BJ (cell line): ENCODE results near the gene DAZL. TPM values are rescaled to one million over a fixed set of nuclear protein-coding genes. Genes with fewer than 3 reads are reported as not detected.
"Not testable (repeated sequence)": the region's sequence is repeated elsewhere in the genome, so short reads cannot be mapped to it uniquely, and the experiment has no call there.

Experiments
- CTCF ChIA-PET: fragments of 350-600 bp; formaldehyde crosslinking; extraction: SDS; loops from one replicate; lab custom pipeline; 2021; ENCODE audit warnings: antibody characterized with exemption, inconsistent platforms; lab: Yijun Ruan, JAX
- POLR2A ChIA-PET: fragments of 300-600 bp; sonication (Branson Sonifier 250); formaldehyde crosslinking; extraction: SDS; loops from one replicate; lab custom pipeline; 2021; ENCODE audit warnings: antibody characterized with exemption; lab: Charles Lee
- DNase-seq: peaks from one replicate; pipeline ENCODE4 v3.0.0-alpha.2; 2011; ENCODE audit warnings: low read depth
- H3K27me3 ChIP-seq: 2 replicates; pipeline ENCODE4 v1.6.0; 2011; ENCODE audit warnings: low read length; ENCODE audit not compliant: control insufficient read depth, insufficient read depth
- H3K36me3 ChIP-seq: 2 replicates; pipeline ENCODE4 v1.5.1; 2011; ENCODE audit warnings: low read length; ENCODE audit not compliant: control insufficient read depth, insufficient read depth
- H3K4me3 ChIP-seq: 2 replicates; pipeline ENCODE4 v1.5.1; 2011; ENCODE audit warnings: low read depth, mild to moderate bottlenecking, control low read depth, low read length
- CTCF ChIP-seq: IDR thresholded peaks from 2 replicates; pipeline ENCODE4 v1.5.1; 2011; ENCODE audit warnings: low read depth, mild to moderate bottlenecking, control low read depth, inconsistent platforms, low read length, moderate library complexity; ENCODE audit not compliant: insufficient read depth
- polyA plus RNA-seq: library from polyadenylated mRNA; depleted of rRNA; stranded (reverse); fragments of >200 nt; gene quantifications from 2 replicates; pipeline ENCODE4 v1.2.3, GENCODE V29; 2011

DAZL gene
- polyA plus RNA-seq, 1 experiment, result not detected

DNA sequence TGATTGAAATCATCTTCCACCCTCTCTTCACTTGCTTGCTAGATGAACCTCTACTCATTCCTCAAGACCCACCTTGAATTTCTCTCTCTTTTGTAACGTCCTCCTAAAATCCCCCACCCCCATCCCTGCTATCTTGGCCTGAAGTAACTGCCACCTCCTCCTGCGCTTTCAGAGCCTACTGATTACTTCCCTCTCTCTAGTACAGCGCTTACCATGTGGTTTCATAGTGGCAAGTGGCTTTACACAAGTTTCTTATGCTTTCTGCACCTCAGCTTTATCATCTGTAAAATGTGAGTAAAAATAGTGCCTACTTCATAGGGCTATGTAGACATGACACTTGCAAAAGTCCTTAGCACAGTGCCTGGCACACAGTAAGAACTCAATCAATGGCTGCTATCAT lies 28.7 kb upstream of the DAZL start:
- ChIA-PET POLR2A (no interaction called here), CTCF (no interaction called here)
- DNase-seq, result no peak
- H3K27me3 ChIP-seq, result no peaks in the 10 kb centered on the region
- TF ChIP-seq CTCF, result no peak
- H3K36me3 ChIP-seq, result no peaks in the 10 kb centered on the region
- no peak overlapping the region for H3K4me3 ChIP-seq

DNA sequence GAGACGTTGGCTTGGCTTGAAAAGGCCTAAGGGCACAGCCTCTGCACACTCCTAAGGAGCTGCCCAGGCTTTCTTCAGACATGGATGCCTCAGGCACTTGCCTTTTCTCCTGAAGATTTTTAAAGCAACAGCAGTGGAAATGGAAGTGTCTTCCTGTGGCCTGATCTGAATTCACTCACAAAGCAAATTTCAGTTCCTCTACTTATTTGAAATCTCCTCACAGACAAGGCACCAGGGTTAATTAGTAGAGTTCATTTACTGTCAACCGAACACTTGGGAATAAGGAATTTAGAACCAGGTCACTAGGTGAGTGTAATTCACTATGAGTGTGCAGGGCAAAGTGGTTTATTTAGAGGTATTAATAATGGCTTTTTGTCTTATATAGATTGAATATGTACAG lies 27.2 kb upstream of the DAZL start:
- no peak for TF ChIP-seq CTCF
- no peak for DNase-seq
- Histone ChIP-seq H3K27me3 (no peaks in the 10 kb centered on the region), H3K4me3 (no peak overlapping the region), H3K36me3 (no peaks in the 10 kb centered on the region)
- CTCF ChIA-PET, result no interaction called here
- POLR2A ChIA-PET, result no interaction called here

DNA sequence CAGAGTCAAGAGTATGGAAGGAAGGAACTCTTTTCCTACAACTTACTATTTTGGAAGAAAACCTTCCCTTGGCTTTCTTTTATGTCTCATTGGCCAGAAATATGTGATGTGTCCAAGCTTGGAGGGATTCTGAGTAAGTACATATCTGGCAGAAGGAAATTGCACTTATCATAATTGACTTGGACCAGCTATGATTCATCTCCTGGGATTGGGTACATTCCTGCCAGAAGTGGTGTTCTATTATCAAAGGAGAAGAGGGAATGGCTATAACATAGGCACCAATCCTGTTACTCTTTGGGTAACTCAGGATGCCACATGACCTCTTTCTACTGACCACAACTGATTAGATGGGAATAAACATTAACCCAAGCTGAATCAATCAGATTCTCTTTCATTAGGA lies 13.5 kb upstream of the DAZL start:
- no peaks in the 10 kb centered on the region for H3K27me3 ChIP-seq
- no peaks in the 10 kb centered on the region for H3K36me3 ChIP-seq
- CTCF ChIA-PET, result interaction anchor here (1.2 to 1.5 kb wide), 2 partner anchors 9 to 78 kb away, joined by 3 to 6 read pairs; no protein-coding TSS in a partner anchor
- peak; percentile 4 for DNase-seq
- TF ChIP-seq CTCF, result no peak
- POLR2A ChIA-PET, result no interaction called here
- H3K4me3 ChIP-seq, result no peak overlapping the region

DNA sequence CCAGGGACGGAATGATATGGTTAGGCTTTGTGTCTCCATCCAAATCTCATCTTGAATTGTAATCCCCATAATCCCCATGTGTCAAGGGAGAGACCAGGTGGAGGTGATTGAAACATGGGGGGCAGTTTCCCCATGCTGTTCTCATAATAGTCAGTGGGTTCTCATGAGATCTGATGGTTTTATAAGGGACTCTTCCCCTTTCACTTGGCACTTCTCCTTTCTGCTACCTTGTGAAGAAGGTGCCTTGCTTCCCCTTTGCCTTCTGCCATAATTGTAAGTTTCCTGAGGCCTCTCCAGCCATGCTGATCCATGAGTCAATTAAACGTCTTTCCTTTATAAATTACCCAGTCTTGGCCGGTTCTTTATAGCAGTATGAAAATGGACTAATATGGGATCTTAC lies 11.9 kb upstream of the DAZL start:
- DNase-seq, H3K4me3 ChIP-seq, CTCF ChIA-PET, H3K27me3 ChIP-seq, H3K36me3 ChIP-seq, POLR2A ChIA-PET: not testable (repeated sequence)

DNA sequence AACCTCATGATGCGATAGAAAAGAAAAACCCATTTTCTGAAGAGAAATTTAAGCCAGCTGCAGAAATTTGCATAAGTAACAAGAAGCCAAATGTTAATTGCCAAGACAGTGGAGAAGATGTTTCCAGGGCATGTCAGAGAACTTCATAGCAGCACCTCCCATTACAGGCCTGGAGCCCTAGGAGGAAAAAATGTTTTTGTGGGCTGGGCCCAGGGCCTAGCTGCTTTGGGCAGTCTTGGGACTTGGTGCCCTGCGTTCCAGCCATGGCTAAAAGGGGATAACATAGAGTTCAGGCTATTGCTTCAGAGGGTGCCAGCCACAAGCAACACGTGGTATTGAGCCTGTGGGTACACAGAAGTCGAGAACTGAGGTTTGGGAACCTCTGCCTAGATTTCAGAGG lies 10.9 kb upstream of the DAZL start:
- ChIA-PET CTCF (no interaction called here), POLR2A (no interaction called here)
- Histone ChIP-seq H3K36me3 (no peaks in the 10 kb centered on the region), H3K27me3 (no peaks in the 10 kb centered on the region), H3K4me3 (no peak overlapping the region)
- no peak for TF ChIP-seq CTCF
- DNase-seq, result no peak
